SK-N-MC (cell line): ENCODE data around the gene LILRA5.
"Not testable (repeated sequence)": the region's sequence is repeated elsewhere in the genome, so short reads cannot be mapped to it uniquely, and the experiment has no call there.

Experiments used
- EZH2 ChIP-seq: fragments of 200-600 bp; sonication (generic); IDR thresholded peaks from one replicate; pipeline ENCODE4 v1.6.1; 2017; ENCODE audit warnings: antibody characterized with exemption
- POLR2AphosphoS5 ChIP-seq: IDR thresholded peaks from 2 replicates; pipeline ENCODE4 v1.6.1; 2012; ENCODE audit warnings: mild to moderate bottlenecking, low read depth, low read length, borderline replicate concordance

- TF ChIP-seq EZH2, POLR2AphosphoS5: not testable (repeated sequence)
Observed at GRCh38 chr19:54271587-54271986, 41.4 kb downstream of the LILRA5 start.
